Middle frontal gyrus (tissue), 1 donor: ENCODE measurements around the gene STAT2.

ENCODE experiments used
- DNase-seq: peaks from one replicate; pipeline ENCODE4 v3.0.0-alpha.2; 2015; ENCODE audit warnings: low spot score; ENCODE audit errors: extremely low spot score

Gene STAT2

GRCh38 chr12:56297400-56297799 lies 62.5 kb downstream of the STAT2 start:
- DNase-seq = no peak

- DNase-seq = no peak
Observed at GRCh38 chr12:56296295-56296694, 63.6 kb downstream of the STAT2 start.

- DNase-seq = no peak
Observed at GRCh38 chr12:56293795-56294194, 66.1 kb downstream of the STAT2 start.
